ENCODE measurements around the gene LRRC26. TPM values are rescaled to one million over a fixed set of nuclear protein-coding genes. Genes with fewer than 3 reads are reported as not detected.

Gene LRRC26
- not detected for polyA plus RNA-seq (ENCODE audit: low read depth in 6 of 6)

GRCh38 chr9:137169896-137170358 lies at the start of gene LRRC26:
TSS of gene LRRC26 (minus strand) at chr9:137170051. CDS start at chr9:137169943, 108 bp downstream.
- H3K36me3 Mint-ChIP-seq: no peaks in the 10 kb centered on the region
- no peak for ATAC-seq (ENCODE audit: low read depth in 2 of 2)
- peak within 1 kb of the TSS in 6 of 8 donors; percentile 16 to 74 (median 54) for H3K4me3 Mint-ChIP-seq
- H3K4me1 Mint-ChIP-seq: peaks cover 6 to 18% (median 7%) of the 10 kb centered on the region in 3 donors
- peaks cover 0 to 47% (median 36%) of the 10 kb centered on the region in 3 donors for H3K27me3 Mint-ChIP-seq
- peak within 1 kb of the TSS in 2 of 6 donors; percentile 16 to 83 for H3K27ac Mint-ChIP-seq
- no peak for DNase-seq
- peaks cover 0 to 1% (median 0%) of the 10 kb centered on the region in 7 donors for H3K9me3 Mint-ChIP-seq

- peak overlapping the region in 1 of 8 donors; percentile 45 for H3K4me3 Mint-ChIP-seq
- no peaks in the 10 kb centered on the region for H3K9me3 Mint-ChIP-seq
- no peak overlapping the region for H3K27ac Mint-ChIP-seq
- ATAC-seq (ENCODE audit: low read depth in 2 of 2): no peak
- H3K27me3 Mint-ChIP-seq: no peaks in the 10 kb centered on the region
- H3K36me3 Mint-ChIP-seq: no peaks in the 10 kb centered on the region
- H3K4me1 Mint-ChIP-seq: peaks cover 0 to 7% (median 6%) of the 10 kb centered on the region in 3 donors
- DNase-seq: no peak
Measured at GRCh38 chr9:137218754-137219271, 49.0 kb upstream of the LRRC26 start.

- H3K4me1 Mint-ChIP-seq: peaks cover 0 to 7% (median 6%) of the 10 kb centered on the region in 3 donors
- DNase-seq: no peak
- H3K27ac Mint-ChIP-seq: no peak overlapping the region
- H3K4me3 Mint-ChIP-seq: no peak overlapping the region
- no peaks in the 10 kb centered on the region for H3K9me3 Mint-ChIP-seq
- no peaks in the 10 kb centered on the region for H3K27me3 Mint-ChIP-seq
- no peaks in the 10 kb centered on the region for H3K36me3 Mint-ChIP-seq
- no peak for ATAC-seq (ENCODE audit: low read depth in 2 of 2)
Measured at GRCh38 chr9:137218212-137218753, 48.4 kb upstream of the LRRC26 start.

GRCh38 chr9:137217276-137218211 lies 47.7 kb upstream of the LRRC26 start:
- H3K27ac Mint-ChIP-seq: peak overlapping the region in 1 of 6 donors; percentile 41
- ATAC-seq (ENCODE audit: low read depth in 2 of 2): no peak
- H3K4me1 Mint-ChIP-seq: no peaks in the 10 kb centered on the region

GRCh38 chr9:137216188-137216965 lies 46.5 kb upstream of the LRRC26 start:
- no peak overlapping the region for H3K4me3 Mint-ChIP-seq
- ATAC-seq (ENCODE audit: low read depth in 2 of 2) (no peak), DNase-seq (no peak)

More at GRCh38 chr9:137217276-137218211, 47.7 kb upstream of the LRRC26 start:
- Mint-ChIP-seq H3K9me3 (no peaks in the 10 kb centered on the region), H3K27me3 (no peaks in the 10 kb centered on the region), H3K36me3 (no peaks in the 10 kb centered on the region), H3K4me3 (peak overlapping the region in 2 of 8 donors; percentile 30 to 53)
- no peak for DNase-seq

GRCh38 chr9:137215196-137215986 lies 45.5 kb upstream of the LRRC26 start:
- no peak overlapping the region for H3K4me3 Mint-ChIP-seq
- H3K27ac Mint-ChIP-seq: no peak overlapping the region
- DNase-seq (no peak), ATAC-seq (ENCODE audit: low read depth in 2 of 2) (no peak)
- no peaks in the 10 kb centered on the region for H3K27me3 Mint-ChIP-seq
- H3K4me1 Mint-ChIP-seq: peaks cover 4 to 7% (median 5%) of the 10 kb centered on the region in 3 donors
- H3K9me3 Mint-ChIP-seq: no peaks in the 10 kb centered on the region
- H3K36me3 Mint-ChIP-seq: no peaks in the 10 kb centered on the region

More at GRCh38 chr9:137216188-137216965, 46.5 kb upstream of the LRRC26 start:
- no peak overlapping the region for H3K27ac Mint-ChIP-seq
- H3K9me3 Mint-ChIP-seq: no peaks in the 10 kb centered on the region
- H3K27me3 Mint-ChIP-seq: no peaks in the 10 kb centered on the region
- H3K36me3 Mint-ChIP-seq: no peaks in the 10 kb centered on the region
- peaks cover 0 to 1% (median under 1%) of the 10 kb centered on the region in 3 donors for H3K4me1 Mint-ChIP-seq

- no peak for DNase-seq
- no peaks in the 10 kb centered on the region for H3K9me3 Mint-ChIP-seq
- no peak overlapping the region for H3K4me3 Mint-ChIP-seq
- ATAC-seq (ENCODE audit: low read depth in 2 of 2): no peak
- H3K4me1 Mint-ChIP-seq: peaks cover 4 to 7% (median 5%) of the 10 kb centered on the region in 3 donors
- no peaks in the 10 kb centered on the region for H3K36me3 Mint-ChIP-seq
- H3K27ac Mint-ChIP-seq: no peak overlapping the region
- H3K27me3 Mint-ChIP-seq: no peaks in the 10 kb centered on the region
Measured at GRCh38 chr9:137214620-137215019, 44.8 kb upstream of the LRRC26 start.

- H3K9me3 Mint-ChIP-seq: no peaks in the 10 kb centered on the region
- no peaks in the 10 kb centered on the region for H3K27me3 Mint-ChIP-seq
- DNase-seq: no peak
- no peaks in the 10 kb centered on the region for H3K36me3 Mint-ChIP-seq
- peaks cover 5 to 11% (median 7%) of the 10 kb centered on the region in 3 donors for H3K4me1 Mint-ChIP-seq
- ATAC-seq (ENCODE audit: low read depth in 2 of 2): no peak
- H3K4me3 Mint-ChIP-seq: peak overlapping the region in 2 of 8 donors; percentile 56 to 69
- peak overlapping the region in 1 of 6 donors; percentile 37 for H3K27ac Mint-ChIP-seq
Measured at GRCh38 chr9:137213160-137214060, 43.6 kb upstream of the LRRC26 start.

- Mint-ChIP-seq H3K4me3 (peak overlapping the region in 1 of 8 donors; percentile 56), H3K27me3 (no peaks in the 10 kb centered on the region), H3K4me1 (peaks cover 7 to 16% (median 9%) of the 10 kb centered on the region in 3 donors), H3K9me3 (no peaks in the 10 kb centered on the region), H3K36me3 (no peaks in the 10 kb centered on the region), H3K27ac (no peak overlapping the region)
- DNase-seq: no peak
- no peak for ATAC-seq (ENCODE audit: low read depth in 2 of 2)
Measured at GRCh38 chr9:137212520-137212919, 42.7 kb upstream of the LRRC26 start.

GRCh38 chr9:137211532-137211931 lies 41.7 kb upstream of the LRRC26 start:
- H3K27me3 Mint-ChIP-seq: no peaks in the 10 kb centered on the region
- no peak for ATAC-seq (ENCODE audit: low read depth in 2 of 2)
- no peaks in the 10 kb centered on the region for H3K36me3 Mint-ChIP-seq
- H3K27ac Mint-ChIP-seq: peak overlapping the region in 1 of 6 donors; percentile 65
- no peaks in the 10 kb centered on the region for H3K9me3 Mint-ChIP-seq
- no peak overlapping the region for H3K4me3 Mint-ChIP-seq
- no peak for DNase-seq
- peaks cover 17 to 26% (median 19%) of the 10 kb centered on the region in 3 donors for H3K4me1 Mint-ChIP-seq

GRCh38 chr9:137206602-137207001 lies 36.8 kb upstream of the LRRC26 start:
- Mint-ChIP-seq H3K27ac (peak overlapping the region in 4 of 6 donors; percentile 71 to 96 (median 85)), H3K4me1 (peaks cover 38 to 68% (median 51%) of the 10 kb centered on the region in 3 donors), H3K27me3 (no peaks in the 10 kb centered on the region), H3K36me3 (no peaks in the 10 kb centered on the region), H3K4me3 (peak overlapping the region; percentile 86 to 97 (median 93)), H3K9me3 (no peaks in the 10 kb centered on the region)
- DNase-seq (no peak), ATAC-seq (ENCODE audit: low read depth in 2 of 2) (no peak)
